ENCODE results near the gene EMC10.
"Not testable (repeated sequence)": the region's sequence is repeated elsewhere in the genome, so short reads cannot be mapped to it uniquely, and the experiment has no call there.

The EMC10 gene

GRCh38 chr19:50460161-50460765 is 16.0 kb upstream of the EMC10 start:
- Mint-ChIP-seq H3K4me3 (no peak overlapping the region), H3K9me3 (no peaks in the 10 kb centered on the region), H3K27me3 (peaks cover 56% of the 10 kb centered on the region), H3K4me1 (ENCODE audit: low read depth) (peaks cover 8% of the 10 kb centered on the region), H3K27ac (no peak overlapping the region), H3K36me3 (ENCODE audit: low read depth) (no peaks in the 10 kb centered on the region)
- intact Hi-C loops (cut with micrococcal nuclease): loop anchor here (5.0 kb wide), 1 partner anchor 43 kb away; the partner anchor contains the start of gene SPIB

- Mint-ChIP-seq H3K36me3 (ENCODE audit: low read depth) (no peaks in the 10 kb centered on the region), H3K4me1 (ENCODE audit: low read depth) (peaks cover 8% of the 10 kb centered on the region), H3K27ac (no peak overlapping the region), H3K27me3 (peaks cover 48% of the 10 kb centered on the region), H3K4me3 (no peak overlapping the region), H3K9me3 (no peaks in the 10 kb centered on the region)
- intact Hi-C loops (cut with micrococcal nuclease): loop anchor here (1.0 to 5.0 kb wide), 3 partner anchors 44 to 104 kb away; partner anchors contain the start of gene SPIB
These were observed 15.0 kb upstream of the EMC10 start for GRCh38 chr19:50461066-50461875.

GRCh38 chr19:50462970-50463369 is 13.3 kb upstream of the EMC10 start:
- intact Hi-C loops (cut with micrococcal nuclease): loop anchor here (5.0 kb wide), 1 partner anchor 46 kb away; the partner anchor contains the start of gene SPIB
- H3K36me3 Mint-ChIP-seq (ENCODE audit: low read depth): no peaks in the 10 kb centered on the region
- H3K9me3 Mint-ChIP-seq: no peaks in the 10 kb centered on the region
- peaks cover 8% of the 10 kb centered on the region for H3K4me1 Mint-ChIP-seq (ENCODE audit: low read depth)
- H3K27ac Mint-ChIP-seq: no peak overlapping the region
- no peak overlapping the region for H3K4me3 Mint-ChIP-seq
- H3K27me3 Mint-ChIP-seq: peaks cover 36% of the 10 kb centered on the region

- Mint-ChIP-seq H3K27me3 (peaks cover 36% of the 10 kb centered on the region), H3K4me3 (no peak overlapping the region), H3K4me1 (ENCODE audit: low read depth) (peaks cover 8% of the 10 kb centered on the region), H3K9me3 (no peaks in the 10 kb centered on the region), H3K36me3 (ENCODE audit: low read depth) (no peaks in the 10 kb centered on the region), H3K27ac (peak overlapping the region; percentile 1)
- intact Hi-C loops (cut with micrococcal nuclease): loop anchor here (5.0 kb wide), 1 partner anchor 47 kb away; the partner anchor contains the start of gene SPIB
These were observed 12.0 kb upstream of the EMC10 start for GRCh38 chr19:50464348-50464747.

GRCh38 chr19:50465000-50465399 is 11.3 kb upstream of the EMC10 start:
- intact Hi-C loops (cut with micrococcal nuclease): loop anchor here (5.0 kb wide), 1 partner anchor 48 kb away; the partner anchor contains the start of gene SPIB

GRCh38 chr19:50465986-50466705 is 10.2 kb upstream of the EMC10 start:
- Mint-ChIP-seq H3K27ac (no peak overlapping the region), H3K4me1 (ENCODE audit: low read depth) (no peaks in the 10 kb centered on the region), H3K9me3 (no peaks in the 10 kb centered on the region), H3K36me3 (ENCODE audit: low read depth) (no peaks in the 10 kb centered on the region), H3K27me3 (peaks cover 24% of the 10 kb centered on the region), H3K4me3 (no peak overlapping the region)
- intact Hi-C loops (cut with micrococcal nuclease): no loop called here

More at GRCh38 chr19:50465000-50465399, 11.3 kb upstream of the EMC10 start:
- Mint-ChIP-seq H3K36me3 (ENCODE audit: low read depth) (no peaks in the 10 kb centered on the region), H3K27ac (no peak overlapping the region), H3K27me3 (peaks cover 30% of the 10 kb centered on the region), H3K4me3 (no peak overlapping the region), H3K9me3 (no peaks in the 10 kb centered on the region), H3K4me1 (ENCODE audit: low read depth) (peaks cover 2% of the 10 kb centered on the region)

GRCh38 chr19:50466706-50467039 is 9.6 kb upstream of the EMC10 start:
- no peak overlapping the region for H3K4me3 Mint-ChIP-seq
- H3K9me3 Mint-ChIP-seq: no peaks in the 10 kb centered on the region
- intact Hi-C loops (cut with micrococcal nuclease): no loop called here
- no peaks in the 10 kb centered on the region for H3K36me3 Mint-ChIP-seq (ENCODE audit: low read depth)
- H3K4me1 Mint-ChIP-seq (ENCODE audit: low read depth): no peaks in the 10 kb centered on the region
- peaks cover 24% of the 10 kb centered on the region for H3K27me3 Mint-ChIP-seq
- no peak overlapping the region for H3K27ac Mint-ChIP-seq

- no peak overlapping the region for H3K4me3 Mint-ChIP-seq
- no peaks in the 10 kb centered on the region for H3K36me3 Mint-ChIP-seq (ENCODE audit: low read depth)
- intact Hi-C loops (cut with micrococcal nuclease): no loop called here
- no peaks in the 10 kb centered on the region for H3K9me3 Mint-ChIP-seq
- no peaks in the 10 kb centered on the region for H3K4me1 Mint-ChIP-seq (ENCODE audit: low read depth)
- peaks cover 22% of the 10 kb centered on the region for H3K27me3 Mint-ChIP-seq
- no peak overlapping the region for H3K27ac Mint-ChIP-seq
These were observed 8.7 kb upstream of the EMC10 start for GRCh38 chr19:50467566-50467965.

- H3K27me3 Mint-ChIP-seq: peaks cover 21% of the 10 kb centered on the region
- H3K36me3 Mint-ChIP-seq (ENCODE audit: low read depth): no peaks in the 10 kb centered on the region
- no peaks in the 10 kb centered on the region for H3K4me1 Mint-ChIP-seq (ENCODE audit: low read depth)
- intact Hi-C loops (cut with micrococcal nuclease): no loop called here
- no peaks in the 10 kb centered on the region for H3K9me3 Mint-ChIP-seq
- H3K4me3 Mint-ChIP-seq: no peak overlapping the region
- no peak overlapping the region for H3K27ac Mint-ChIP-seq
These were observed 7.5 kb upstream of the EMC10 start for GRCh38 chr19:50468818-50469217.

GRCh38 chr19:50473336-50473735 is 3.0 kb upstream of the EMC10 start:
- H3K27ac Mint-ChIP-seq; H3K9me3 Mint-ChIP-seq; H3K4me3 Mint-ChIP-seq; intact Hi-C loops (cut with micrococcal nuclease): not testable (repeated sequence)
- Mint-ChIP-seq H3K36me3 (ENCODE audit: low read depth) (peaks cover 20% of the 10 kb centered on the region), H3K27me3 (peaks cover 14% of the 10 kb centered on the region), H3K4me1 (ENCODE audit: low read depth) (peaks cover 15% of the 10 kb centered on the region)

- H3K9me3 Mint-ChIP-seq: no peaks in the 10 kb centered on the region
- H3K27me3 Mint-ChIP-seq: peaks cover 5% of the 10 kb centered on the region
- peaks cover 15% of the 10 kb centered on the region for H3K4me1 Mint-ChIP-seq (ENCODE audit: low read depth)
- peak overlapping the region; percentile 88 for H3K27ac Mint-ChIP-seq
- intact Hi-C loops (cut with micrococcal nuclease): no loop called here
- no peak overlapping the region for H3K4me3 Mint-ChIP-seq
- H3K36me3 Mint-ChIP-seq (ENCODE audit: low read depth): peaks cover 38% of the 10 kb centered on the region
These were observed 1.2 kb upstream of the EMC10 start for GRCh38 chr19:50475101-50475568.

- intact Hi-C loops (cut with micrococcal nuclease): loop anchor here (1.0 kb wide), 2 partner anchors 36 to 146 kb away; partner anchors contain the start of genes JOSD2 and KCNC3
- no peaks in the 10 kb centered on the region for H3K9me3 Mint-ChIP-seq
- peaks cover 45% of the 10 kb centered on the region for H3K36me3 Mint-ChIP-seq (ENCODE audit: low read depth)
- peak overlapping the region; percentile 93 for H3K4me3 Mint-ChIP-seq
- peak overlapping the region; percentile 88 for H3K27ac Mint-ChIP-seq
- peaks cover 5% of the 10 kb centered on the region for H3K27me3 Mint-ChIP-seq
- H3K4me1 Mint-ChIP-seq (ENCODE audit: low read depth): peaks cover 15% of the 10 kb centered on the region
These were observed 527 bp upstream of the EMC10 start for GRCh38 chr19:50475736-50476223.

- Mint-ChIP-seq H3K9me3 (no peaks in the 10 kb centered on the region), H3K36me3 (ENCODE audit: low read depth) (peaks cover 56% of the 10 kb centered on the region), H3K27ac (peak overlapping the region; percentile 88), H3K4me1 (ENCODE audit: low read depth) (peaks cover 20% of the 10 kb centered on the region), H3K4me3 (peak overlapping the region; percentile 93), H3K27me3 (peaks cover 5% of the 10 kb centered on the region)
- intact Hi-C loops (cut with micrococcal nuclease): loop anchor here (1.0 kb wide), 2 partner anchors 34 to 148 kb away; partner anchors contain the start of genes JOSD2 and KCNC3
These were observed 566 bp downstream of the EMC10 start for GRCh38 chr19:50476907-50477238.

Measured in dendritic cell treated with granulocyte-macrophage colony-stimulating factor and Interleukin-4, amounts not matched to agents 40 ng/mL and 50 ng/mL, for 4 days (primary cell).